OCI-LY7 (cell line): ENCODE data around the gene EED. TPM values are rescaled to one million over a fixed set of nuclear protein-coding genes. Genes with fewer than 3 reads are reported as not detected.

ENCODE experiments used
- BruUV-seq: library from RNA; stranded (reverse); fragments of 400-500 nt; replicated peaks from 2 replicates; lab custom pipeline; 2021; lab: Mats Ljungman, UMichigan
- CTCF ChIA-PET: fragments of 300-600 bp; sonication (Branson Sonifier 250); formaldehyde crosslinking; loops from one replicate; lab custom pipeline; 2022; ENCODE audit warnings: antibody characterized with exemption; ENCODE audit not compliant: unreplicated experiment; lab: Charles Lee
- POLR2A ChIA-PET: fragments of 300-600 bp; sonication (Branson Sonifier 250); formaldehyde crosslinking; loops from one replicate; lab custom pipeline; 2022; ENCODE audit warnings: antibody characterized with exemption; lab: Charles Lee
- DNase-seq: peaks from one replicate; pipeline ENCODE4 v3.0.0-alpha.2; 2015; ENCODE audit warnings: low spot score
- H2AFZ ChIP-seq: fragments of 200-600 bp; sonication (generic), shearing (Covaris generic); 2 replicates; pipeline ENCODE4 v1.6.1; 2014; ENCODE audit warnings: mild to moderate bottlenecking, antibody characterized with exemption, low read length, moderate library complexity
- H3K27ac ChIP-seq: fragments of 200-600 bp; sonication (generic); 2 replicates; pipeline ENCODE4 v1.5.1; 2014; ENCODE audit warnings: mixed run types, low read depth, mild to moderate bottlenecking, moderate library complexity, low read length, inconsistent platforms; ENCODE audit not compliant: poor library complexity, severe bottlenecking
- H3K36me3 ChIP-seq: fragments of 200-600 bp; sonication (generic); 2 replicates; pipeline ENCODE4 v1.6.1; 2014; ENCODE audit warnings: mild to moderate bottlenecking, antibody characterized with exemption, low read length, moderate library complexity, mixed read lengths; ENCODE audit not compliant: insufficient read depth
- H3K4me1 ChIP-seq: fragments of 200-600 bp; sonication (generic); 2 replicates; pipeline ENCODE4 v1.5.1; 2014; ENCODE audit warnings: mild to moderate bottlenecking, low read length; ENCODE audit not compliant: insufficient read depth, poor library complexity, severe bottlenecking
- H3K4me2 ChIP-seq: fragments of 200-600 bp; sonication (generic); 2 replicates; pipeline ENCODE4 v1.6.1; 2014; ENCODE audit warnings: mild to moderate bottlenecking, low read length
- H3K4me3 ChIP-seq: fragments of 200-600 bp; sonication (generic); 2 replicates; pipeline ENCODE4 v1.5.1; 2014; ENCODE audit warnings: mild to moderate bottlenecking, low read depth, low read length; ENCODE audit not compliant: poor library complexity, severe bottlenecking
- H3K79me2 ChIP-seq: fragments of 200-600 bp; sonication (generic); 2 replicates; pipeline ENCODE4 v1.6.1; 2016; ENCODE audit warnings: low read depth, mild to moderate bottlenecking, low read length, moderate library complexity, mixed read lengths; ENCODE audit not compliant: insufficient read depth
- H3K9me2 ChIP-seq: fragments of 200-600 bp; sonication (generic); 2 replicates; pipeline ENCODE4 v1.6.1; 2016; ENCODE audit warnings: mild to moderate bottlenecking, low read length, mixed read lengths; ENCODE audit not compliant: insufficient read depth
- H3K9me3 ChIP-seq: fragments of 200-600 bp; sonication (generic); 2 replicates; pipeline ENCODE4 v1.6.1; 2014; ENCODE audit warnings: mild to moderate bottlenecking, mixed run types, low read length, mixed read lengths
- H4K20me1 ChIP-seq: fragments of 200-600 bp; sonication (generic); 2 replicates; pipeline ENCODE4 v1.6.1; 2014; ENCODE audit warnings: mild to moderate bottlenecking, antibody characterized with exemption, low read length, moderate library complexity, mixed read lengths; ENCODE audit not compliant: insufficient read depth
- CTCF ChIP-seq: fragments of 200-600 bp; sonication (generic); conservative IDR thresholded peaks from 2 replicates; pipeline ENCODE4 v1.5.1; 2014; ENCODE audit warnings: mild to moderate bottlenecking, antibody characterized with exemption, low read length, moderate library complexity, mixed read lengths
- EZH2phosphoT487 ChIP-seq: fragments of 200-600 bp; sonication (generic); IDR thresholded peaks from 2 replicates; pipeline ENCODE4 v1.6.1; 2018; ENCODE audit warnings: low read depth, borderline replicate concordance, mild to moderate bottlenecking, mixed run types, antibody characterized with exemption, low read length, moderate library complexity, mixed read lengths
- intact Hi-C: fragments of 100-400 bp; cut with micrococcal nuclease; formaldehyde crosslinking; loops from one replicate; pipeline ENCODE4 v1.10.0; 2022; ENCODE audit not compliant: unreplicated experiment
- total RNA-seq, 2 experiments: library from RNA; depleted of rRNA in 1 of 2; stranded (reverse); fragments of >200 nt in 1 of 2; shearing (Covaris generic) in 1 of 2; gene quantifications; 2 replicates each; pipeline ENCODE4 v1.2.3, GENCODE V29; 2014 to 2022

The EED gene
- total RNA-seq, 2 experiments from 2014 or later, result 25.2 to 40.2 TPM

GRCh38 chr11:86230921-86231434, 13.6 kb upstream of the EED start:
- Histone ChIP-seq H3K36me3 (no peaks in the 10 kb centered on the region), H3K4me1 (no peaks in the 10 kb centered on the region), H3K4me3 (no peak overlapping the region), H2AFZ (no peak overlapping the region), H3K27ac (no peak overlapping the region), H3K4me2 (no peak overlapping the region), H3K9me3 (no peaks in the 10 kb centered on the region), H3K79me2 (no peaks in the 10 kb centered on the region), H3K9me2 (no peaks in the 10 kb centered on the region), H4K20me1 (no peaks in the 10 kb centered on the region)
- no peak for DNase-seq
- no peak for TF ChIP-seq CTCF
- TF ChIP-seq EZH2phosphoT487, result no peak
- CTCF ChIA-PET, result no interaction called here
- no TSS peak for BruUV-seq
- POLR2A ChIA-PET, result interaction anchor here (0.5 to 1.5 kb wide), 4 partner anchors 8 to 176 kb away, joined by 3 to 4 read pairs (median 4); no protein-coding TSS in a partner anchor
- intact Hi-C loops, result no loop called here

GRCh38 chr11:86232556-86232955, 12.0 kb upstream of the EED start:
- Histone ChIP-seq H3K4me2 (no peak overlapping the region), H3K27ac (no peak overlapping the region), H4K20me1 (no peaks in the 10 kb centered on the region), H3K36me3 (no peaks in the 10 kb centered on the region), H3K9me3 (no peaks in the 10 kb centered on the region), H2AFZ (no peak overlapping the region), H3K4me3 (no peak overlapping the region), H3K9me2 (no peaks in the 10 kb centered on the region), H3K79me2 (no peaks in the 10 kb centered on the region), H3K4me1 (no peaks in the 10 kb centered on the region)
- TF ChIP-seq CTCF, result no peak
- TF ChIP-seq EZH2phosphoT487, result no peak
- POLR2A ChIA-PET, result interaction anchor here (1.5 kb wide), 1 partner anchor 10 kb away, joined by 4 read pairs; no protein-coding TSS in a partner anchor
- DNase-seq, result no peak
- BruUV-seq, result no TSS peak
- intact Hi-C loops, result no loop called here
- CTCF ChIA-PET, result no interaction called here

GRCh38 chr11:86234831-86235461, 9.6 kb upstream of the EED start:
- CTCF ChIA-PET, result no interaction called here
- TF ChIP-seq EZH2phosphoT487 (no peak), CTCF (no peak)
- H3K9me3 ChIP-seq, result no peaks in the 10 kb centered on the region
- H3K4me3 ChIP-seq, result no peak overlapping the region
- no peaks in the 10 kb centered on the region for H3K9me2 ChIP-seq
- DNase-seq, result no peak
- no peak overlapping the region for H3K27ac ChIP-seq
- H2AFZ ChIP-seq, result no peak overlapping the region
- no peaks in the 10 kb centered on the region for H3K4me1 ChIP-seq
- POLR2A ChIA-PET, result no interaction called here
- intact Hi-C loops, result loop anchor here (1.0 kb wide), 1 partner anchor 14 kb away; no protein-coding TSS in a partner anchor
- H3K36me3 ChIP-seq, result no peaks in the 10 kb centered on the region
- no peaks in the 10 kb centered on the region for H4K20me1 ChIP-seq
- H3K4me2 ChIP-seq, result no peak overlapping the region
- no TSS peak for BruUV-seq
- H3K79me2 ChIP-seq, result no peaks in the 10 kb centered on the region
